SHP77 (cell line): Measurements from ENCODE around the gene SUPT4H1.

ENCODE experiments used
- DNase-seq, 2 experiments: peaks; one replicate each; lab custom pipeline; 2025; lab: John Stamatoyannopoulos, UW

Gene SUPT4H1

GRCh38 chr17:58329035-58329809 lies 22.8 kb downstream of the SUPT4H1 start:
- DNase-seq: no peak

DNA sequence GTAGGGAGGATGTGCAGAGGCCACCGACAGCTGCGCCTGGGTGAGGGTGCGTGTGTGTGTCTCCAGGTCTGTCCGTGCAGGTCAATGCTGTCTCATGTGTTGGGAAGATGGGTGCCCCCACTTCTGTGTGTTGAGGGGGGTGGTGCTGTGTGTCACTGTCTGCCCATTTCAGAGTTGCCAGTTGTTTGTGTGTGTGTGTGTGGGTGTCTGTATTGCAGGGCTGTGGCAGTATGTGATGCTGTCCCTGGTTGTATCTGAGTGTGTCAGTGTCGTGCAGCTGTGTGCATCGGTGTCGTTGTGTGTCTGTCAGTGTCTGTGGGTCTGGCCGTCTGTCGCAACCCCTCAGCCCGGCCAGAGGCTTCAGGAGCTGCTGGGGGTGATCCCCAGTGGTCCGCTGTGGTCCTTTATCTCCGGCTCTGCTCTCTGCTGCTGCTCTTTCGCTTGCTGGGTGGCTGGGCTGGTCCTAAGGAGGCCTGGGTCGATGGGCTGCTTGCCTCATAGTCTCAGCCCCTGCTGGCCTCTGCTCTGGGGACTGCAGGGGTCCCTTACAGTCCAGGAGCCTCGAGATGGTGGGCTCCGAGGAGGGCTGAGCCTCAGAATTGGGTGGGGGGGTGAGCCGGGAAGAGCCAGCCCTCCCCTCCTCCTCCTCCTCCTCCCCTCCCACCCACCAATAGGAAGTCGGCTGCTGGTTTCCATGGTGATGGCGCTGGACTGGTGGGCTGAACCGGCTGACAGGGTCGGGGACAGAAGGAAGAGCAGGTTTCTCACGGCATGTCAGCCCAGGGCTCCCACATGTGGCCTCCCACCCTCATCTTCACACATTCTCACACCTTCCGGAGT lies 23.6 kb downstream of the SUPT4H1 start, which contains the start of gene TSPOAP1:
TSS of gene TSPOAP1 (minus strand) at position 601 of the 840 bp plus-strand sequence. CDS start 875 bp downstream, outside the sequence.
- no peak for DNase-seq

DNA sequence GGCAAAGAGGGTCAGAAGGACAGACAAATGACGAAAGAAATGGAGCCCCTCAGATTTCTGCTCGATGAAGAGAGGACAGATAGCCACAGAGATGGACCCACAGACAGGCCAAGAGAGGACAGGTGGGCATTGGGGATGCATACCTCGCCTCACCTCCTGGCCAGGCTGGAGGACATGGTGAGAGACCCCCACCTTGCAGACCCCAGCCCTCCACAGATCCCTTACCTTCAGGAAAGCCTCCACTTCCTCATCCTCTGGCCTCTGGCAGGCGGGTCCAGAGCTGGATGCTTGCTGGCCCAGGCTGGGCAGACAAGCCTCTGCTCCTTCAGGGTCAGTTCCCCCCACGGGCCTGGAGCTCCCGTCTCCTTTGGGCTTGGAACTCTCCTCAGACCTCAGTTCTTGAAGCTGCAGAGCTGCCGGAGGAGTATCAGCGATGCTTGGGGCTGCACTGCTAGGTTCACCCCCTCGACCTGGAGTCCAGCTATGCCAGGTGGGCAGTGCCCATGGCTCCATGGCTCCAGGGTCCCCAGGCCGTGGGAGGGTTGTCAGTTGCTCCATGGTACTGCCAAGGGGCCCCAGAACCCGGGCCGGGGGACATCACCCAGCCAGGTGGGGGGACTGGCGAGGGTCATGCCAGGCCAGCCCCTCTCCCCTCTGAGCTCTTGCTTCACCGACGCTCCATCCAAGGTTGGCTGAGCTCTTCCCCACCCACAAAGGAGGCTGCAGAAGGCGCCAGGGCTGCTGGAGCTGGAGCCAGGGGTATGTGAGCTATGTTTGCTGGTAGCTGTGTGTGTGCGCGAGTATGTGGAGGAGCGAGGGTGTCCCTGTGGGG lies 24.4 kb downstream of the SUPT4H1 start:
- no peak for DNase-seq

- no peak for DNase-seq
Observed at GRCh38 chr17:58326609-58327362, 25.2 kb downstream of the SUPT4H1 start.

- no peak for DNase-seq
Observed at GRCh38 chr17:58325976-58326468, 26.0 kb downstream of the SUPT4H1 start.

DNA sequence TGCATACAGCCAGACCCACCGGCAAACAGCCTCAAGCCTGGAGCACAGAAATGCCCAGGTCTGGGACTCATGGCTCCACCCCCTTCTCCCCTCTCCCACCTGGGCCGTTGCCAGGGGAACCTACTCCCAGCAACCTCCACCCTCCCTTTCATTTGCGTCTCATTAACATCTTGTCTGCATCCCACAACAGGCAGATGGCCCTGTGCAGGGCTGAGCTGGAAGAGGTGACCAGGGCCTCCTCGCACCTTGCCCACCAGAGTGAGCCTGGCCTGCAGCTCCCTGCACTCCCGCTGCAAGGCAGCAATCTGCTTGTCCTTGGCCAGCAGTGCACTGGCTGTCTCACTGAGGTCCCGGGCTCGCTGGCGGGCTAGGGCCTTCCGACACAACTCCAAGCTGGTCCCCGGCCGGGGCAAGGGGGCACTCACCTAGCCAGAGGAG lies 26.7 kb downstream of the SUPT4H1 start:
- no peak for DNase-seq

- no peak for DNase-seq
Observed at GRCh38 chr17:58324409-58325288, 27.4 kb downstream of the SUPT4H1 start.

- DNase-seq: no peak
Observed at GRCh38 chr17:58324056-58324408, 28.0 kb downstream of the SUPT4H1 start.

- no peak for DNase-seq
Observed at GRCh38 chr17:58323366-58324055, 28.5 kb downstream of the SUPT4H1 start.

GRCh38 chr17:58322581-58323185 lies 29.3 kb downstream of the SUPT4H1 start:
- DNase-seq: no peak

GRCh38 chr17:58321571-58322525 lies 30.2 kb downstream of the SUPT4H1 start:
- no peak for DNase-seq

DNA sequence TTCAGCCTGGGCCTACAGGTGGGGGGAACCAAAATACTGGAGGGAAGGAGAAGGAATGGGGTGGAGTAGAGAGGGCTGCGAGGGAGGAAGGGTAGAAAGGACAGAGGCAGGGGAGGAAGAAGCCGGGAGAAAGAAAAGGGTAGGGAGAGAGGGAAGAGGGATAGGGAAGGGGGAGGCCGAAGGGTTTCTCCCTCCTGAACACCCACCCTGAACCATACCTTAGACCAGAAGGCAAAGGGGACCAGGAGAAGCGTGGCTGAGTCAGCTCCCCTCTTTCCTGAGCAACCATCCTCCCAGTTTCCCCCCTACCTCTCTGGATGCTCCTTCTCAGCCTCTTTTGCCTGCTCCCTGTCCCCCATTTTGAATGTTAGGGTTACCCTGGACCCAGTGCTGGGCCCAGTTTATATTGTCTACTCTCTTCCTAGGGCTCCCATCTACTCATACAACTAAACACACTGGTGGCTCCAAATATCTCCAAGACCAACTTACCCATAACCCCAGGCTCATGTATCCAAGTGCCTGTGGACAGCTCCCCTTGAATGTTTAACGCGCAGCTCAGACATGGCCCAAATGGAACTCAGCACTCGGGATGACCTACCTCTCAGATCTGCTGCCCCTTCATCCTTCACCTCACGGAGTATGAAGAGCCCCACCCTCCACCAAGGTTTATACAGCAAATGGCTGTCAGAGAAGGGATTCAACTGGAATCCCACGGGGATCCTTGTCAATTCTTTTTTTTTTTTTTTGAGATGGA lies 31.3 kb downstream of the SUPT4H1 start:
- DNase-seq: no peak

GRCh38 chr17:58320163-58320558 lies 31.8 kb downstream of the SUPT4H1 start:
- no peak for DNase-seq

DNA sequence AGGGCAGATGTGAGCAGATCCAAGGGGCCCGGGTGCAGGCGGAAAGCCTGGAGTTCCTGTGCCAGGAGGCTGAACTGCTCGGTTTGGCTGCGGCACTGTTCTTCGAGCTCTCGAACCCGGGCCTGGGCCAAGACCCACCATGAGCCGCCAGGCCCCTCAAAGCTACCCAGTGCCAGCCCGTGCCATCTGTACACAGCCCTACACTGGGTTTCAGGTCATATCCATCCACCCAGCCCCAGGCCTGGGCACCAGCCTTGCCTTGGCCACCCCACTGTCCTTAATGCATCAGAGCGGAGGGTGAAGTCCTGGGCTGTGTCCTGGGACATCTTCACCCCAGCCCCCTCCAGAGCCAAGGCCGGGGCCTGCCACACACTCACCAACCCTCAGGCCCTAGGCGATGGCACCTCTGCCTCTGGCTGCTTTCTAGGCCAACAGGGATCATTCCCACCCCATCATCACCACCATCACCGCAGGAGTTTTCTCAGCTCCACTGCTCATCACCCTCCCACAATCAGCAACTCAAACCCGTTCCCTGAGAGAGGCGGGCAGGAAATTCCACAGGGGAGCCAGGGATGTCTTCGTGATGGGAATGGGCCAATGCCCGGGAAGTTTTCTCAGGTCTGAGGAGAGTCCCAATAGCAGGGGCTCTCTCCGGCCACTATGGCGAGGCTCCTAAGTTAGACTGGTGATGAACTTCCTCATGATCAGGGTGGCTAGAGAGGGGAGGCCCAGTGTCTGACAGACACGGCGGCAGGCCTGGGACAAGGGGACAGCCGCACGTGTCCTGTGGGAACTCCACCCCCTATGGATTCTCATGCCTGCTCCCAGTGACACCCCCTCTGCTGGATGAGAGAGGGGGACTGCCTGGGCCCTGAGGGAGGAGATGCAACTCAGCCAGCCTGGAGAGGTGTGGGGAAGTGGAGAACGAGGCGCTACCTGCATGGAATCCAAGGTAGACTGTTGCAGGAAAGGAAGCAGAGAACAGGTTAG lies 32.5 kb downstream of the SUPT4H1 start:
- DNase-seq: no peak

DNA sequence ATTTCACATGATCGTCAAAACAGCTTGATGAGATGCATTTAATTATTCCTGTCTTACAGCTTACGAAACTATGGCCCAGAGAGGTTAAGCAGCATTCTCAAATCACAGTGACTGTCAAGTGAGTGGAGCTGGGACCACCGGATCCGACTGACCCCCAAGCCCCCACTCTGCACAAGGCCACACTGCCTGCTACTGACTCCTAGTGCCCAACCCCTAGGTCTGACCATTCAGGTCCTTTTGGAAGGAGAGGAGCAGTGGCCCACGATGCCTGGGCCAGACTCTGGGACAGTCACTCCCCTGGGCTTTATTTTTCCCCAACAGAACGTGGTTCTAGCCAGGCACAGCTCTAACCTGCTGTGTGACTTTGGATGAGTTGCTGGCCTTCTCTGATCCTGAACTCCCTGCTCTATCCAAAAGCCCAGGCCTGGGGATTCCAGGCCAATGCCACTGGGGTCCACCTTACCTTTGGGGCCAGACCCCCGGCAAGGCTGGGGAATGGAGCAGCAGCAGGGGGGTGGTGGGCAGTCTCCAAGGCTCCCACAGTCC lies 33.3 kb downstream of the SUPT4H1 start:
- DNase-seq: no peak

DNA sequence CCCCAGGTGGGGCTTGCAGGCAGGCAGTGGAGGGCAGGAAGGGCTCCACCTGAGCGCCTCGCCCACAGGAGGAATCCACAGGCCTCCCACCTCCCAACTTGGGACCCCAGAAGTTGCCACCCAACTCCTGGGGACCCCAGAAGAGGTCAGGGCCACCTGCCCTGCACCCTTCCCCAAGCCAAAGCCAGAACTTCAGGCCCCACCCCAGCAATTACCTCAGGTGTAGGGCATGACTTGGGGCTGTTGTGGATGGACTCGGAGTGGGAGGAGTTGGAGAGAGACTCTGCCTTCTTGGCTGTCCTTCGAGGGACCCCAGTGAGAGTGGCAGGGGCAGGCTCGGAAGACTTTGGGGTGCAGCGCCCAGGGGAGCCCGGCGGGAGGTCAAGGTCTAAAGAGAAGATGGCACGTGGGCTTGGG lies 33.9 kb downstream of the SUPT4H1 start:
- DNase-seq: no peak
